Neural progenitor cell (in vitro differentiated cells): Measurements from ENCODE around the gene HMGCLL1. TPM values are rescaled to one million over a fixed set of nuclear protein-coding genes. Genes with fewer than 3 reads are reported as not detected.

Experiments used
- DNase-seq: peaks from one replicate; pipeline ENCODE4 v3.0.0-alpha.2; 2016; ENCODE audit warnings: low spot score
- H2AFZ ChIP-seq: fragments of 200-600 bp; sonication (generic); replicated peaks from 2 replicates; pipeline ENCODE4 v1.6.1; 2016; ENCODE audit warnings: antibody characterized with exemption
- H3F3A ChIP-seq: fragments of 200-600 bp; sonication (generic); 2 replicates; pipeline ENCODE4 v1.6.1; 2016; ENCODE audit warnings: antibody characterized with exemption, low read depth
- H3K27ac ChIP-seq: fragments of 200-600 bp; sonication (generic); 2 replicates; pipeline ENCODE4 v1.5.1; 2016; ENCODE audit warnings: mild to moderate bottlenecking
- H3K27me3 ChIP-seq: fragments of 200-600 bp; sonication (generic); 2 replicates; pipeline ENCODE4 v1.6.1; 2016; ENCODE audit warnings: mild to moderate bottlenecking, moderate library complexity
- H3K36me3 ChIP-seq: fragments of 200-600 bp; sonication (generic); 2 replicates; pipeline ENCODE4 v1.5.1; 2016
- H3K4me1 ChIP-seq: fragments of 200-600 bp; sonication (generic); 2 replicates; pipeline ENCODE4 v1.6.1; 2016; ENCODE audit warnings: mixed run types
- H3K4me2 ChIP-seq: fragments of 200-600 bp; sonication (generic); 2 replicates; pipeline ENCODE4 v1.6.1; 2016
- H3K4me3 ChIP-seq: fragments of 200-600 bp; sonication (generic); 2 replicates; pipeline ENCODE4 v1.5.1; 2016
- H3K79me2 ChIP-seq: fragments of 200-600 bp; sonication (generic); 2 replicates; pipeline ENCODE4 v1.6.1; 2016; ENCODE audit warnings: low read depth
- H3K9ac ChIP-seq: fragments of 200-600 bp; sonication (generic); 2 replicates; pipeline ENCODE4 v1.6.1; 2016
- H3K9me3 ChIP-seq: fragments of 200-600 bp; sonication (generic); 2 replicates; pipeline ENCODE4 v1.5.1; 2016; ENCODE audit warnings: low read depth
- H4K20me1 ChIP-seq: fragments of 200-600 bp; sonication (generic); 2 replicates; pipeline ENCODE4 v1.6.1; 2016; ENCODE audit warnings: low read depth
- H3K27ac Mint-ChIP-seq: 3 replicates; pipeline ENCODE4 v1.8.0; 2021; ENCODE audit warnings: mixed read lengths
- H3K27me3 Mint-ChIP-seq: 2 replicates; pipeline ENCODE4 v1.8.0; 2022; ENCODE audit warnings: low read depth, mild to moderate bottlenecking, inconsistent platforms, moderate library complexity, mixed read lengths; ENCODE audit not compliant: insufficient read depth
- H3K36me3 Mint-ChIP-seq: 3 replicates; pipeline ENCODE4 v1.8.0; 2021; ENCODE audit warnings: mixed read lengths
- H3K4me1 Mint-ChIP-seq: 3 replicates; pipeline ENCODE4 v1.8.0; 2021; ENCODE audit warnings: mixed read lengths
- H3K4me3 Mint-ChIP-seq: 3 replicates; pipeline ENCODE4 v1.8.0; 2021; ENCODE audit warnings: mild to moderate bottlenecking, moderate library complexity, mixed read lengths
- H3K9me3 Mint-ChIP-seq: 3 replicates; pipeline ENCODE4 v1.8.0; 2020; ENCODE audit warnings: mixed read lengths
- CTCF ChIP-seq: fragments of 200-600 bp; sonication (generic); IDR thresholded peaks from 2 replicates; pipeline ENCODE4 v1.5.1; 2017; ENCODE audit warnings: antibody characterized with exemption, mild to moderate bottlenecking
- EZH2 ChIP-seq: fragments of 200-600 bp; sonication (generic); IDR thresholded peaks from 2 replicates; pipeline ENCODE4 v1.6.1; 2017; ENCODE audit warnings: antibody characterized with exemption, mild to moderate bottlenecking, moderate library complexity
- EZH2phosphoT487 ChIP-seq: fragments of 200-600 bp; sonication (generic); IDR thresholded peaks from 2 replicates; pipeline ENCODE4 v1.6.1; 2017; ENCODE audit warnings: antibody characterized with exemption
- total RNA-seq: library from RNA; depleted of rRNA; stranded (reverse); fragments of >200 nt; gene quantifications from 2 replicates; pipeline ENCODE4 v1.2.3, GENCODE V29; 2015; ENCODE audit warnings: low replicate concordance

HMGCLL1 gene
- total RNA-seq, result 5.0 and 6.5 TPM in 2 replicates

GRCh38 chr6:55578537-55579363, at the start of gene HMGCLL1:
HMGCLL1 (minus strand) TSS chr6:55579192; CDS start chr6:55579055, 137 bp downstream.
- H3K27ac Mint-ChIP-seq, result peak within 1 kb of the TSS; percentile 17
- H3K27me3 Mint-ChIP-seq, result peaks cover 3% of the 10 kb centered on the region
- Histone ChIP-seq H3K36me3 (no peaks in the 10 kb centered on the region), H3K9me3 (peaks cover 3% of the 10 kb centered on the region), H3K4me2 (peak within 1 kb of the TSS; percentile 84), H2AFZ (peak within 1 kb of the TSS; percentile 96), H3K79me2 (no peaks in the 10 kb centered on the region), H3K4me3 (peak within 1 kb of the TSS; percentile 85), H3K27ac (no peak within 1 kb of the TSS), H3K4me1 (no peaks in the 10 kb centered on the region), H3F3A (no peaks in the 10 kb centered on the region), H3K27me3 (peaks cover 21% of the 10 kb centered on the region), H3K9ac (peak within 1 kb of the TSS; percentile 55), H4K20me1 (no peaks in the 10 kb centered on the region)
- peak within 1 kb of the TSS; percentile 92 for H3K4me3 Mint-ChIP-seq
- DNase-seq, result peak; percentile 90
- no peak for TF ChIP-seq CTCF
- TF ChIP-seq EZH2phosphoT487, result no peak
- TF ChIP-seq EZH2, result no peak
- peaks cover 5% of the 10 kb centered on the region for H3K4me1 Mint-ChIP-seq
- peaks cover 2% of the 10 kb centered on the region for H3K9me3 Mint-ChIP-seq
- no peaks in the 10 kb centered on the region for H3K36me3 Mint-ChIP-seq

GRCh38 chr6:55621993-55622392, 43.0 kb upstream of the HMGCLL1 start:
- no peaks in the 10 kb centered on the region for H3K36me3 ChIP-seq
- no peaks in the 10 kb centered on the region for H4K20me1 ChIP-seq
- H3K4me3 ChIP-seq, result no peak overlapping the region
- TF ChIP-seq CTCF (no peak), EZH2 (no peak), EZH2phosphoT487 (no peak)
- no peak overlapping the region for H2AFZ ChIP-seq
- Mint-ChIP-seq H3K9me3 (peaks cover 11% of the 10 kb centered on the region), H3K36me3 (no peaks in the 10 kb centered on the region), H3K27ac (no peak overlapping the region), H3K27me3 (peaks cover 2% of the 10 kb centered on the region), H3K4me3 (no peak overlapping the region), H3K4me1 (peaks cover 3% of the 10 kb centered on the region)
- DNase-seq, result no peak
- H3F3A ChIP-seq, result no peaks in the 10 kb centered on the region
- no peaks in the 10 kb centered on the region for H3K9me3 ChIP-seq
- H3K27ac ChIP-seq, result no peak overlapping the region
- no peaks in the 10 kb centered on the region for H3K79me2 ChIP-seq
- H3K4me2 ChIP-seq, result no peak overlapping the region
- H3K4me1 ChIP-seq, result peaks cover 10% of the 10 kb centered on the region
- no peak overlapping the region for H3K9ac ChIP-seq
- H3K27me3 ChIP-seq, result no peaks in the 10 kb centered on the region

- H3K36me3 Mint-ChIP-seq, result no peaks in the 10 kb centered on the region
- Histone ChIP-seq H3K79me2 (no peaks in the 10 kb centered on the region), H3K4me1 (peaks cover 10% of the 10 kb centered on the region), H2AFZ (no peak overlapping the region), H3K27ac (no peak overlapping the region), H3K27me3 (no peaks in the 10 kb centered on the region), H3K4me3 (no peak overlapping the region), H3F3A (no peaks in the 10 kb centered on the region), H4K20me1 (no peaks in the 10 kb centered on the region), H3K4me2 (no peak overlapping the region), H3K9ac (no peak overlapping the region), H3K9me3 (no peaks in the 10 kb centered on the region), H3K36me3 (no peaks in the 10 kb centered on the region)
- no peak for TF ChIP-seq CTCF
- TF ChIP-seq EZH2, result no peak
- no peak for TF ChIP-seq EZH2phosphoT487
- peaks cover 11% of the 10 kb centered on the region for H3K9me3 Mint-ChIP-seq
- DNase-seq, result no peak
- H3K4me1 Mint-ChIP-seq, result peaks cover 3% of the 10 kb centered on the region
- peaks cover 2% of the 10 kb centered on the region for H3K27me3 Mint-ChIP-seq
- H3K27ac Mint-ChIP-seq, result no peak overlapping the region
- no peak overlapping the region for H3K4me3 Mint-ChIP-seq
Measured at GRCh38 chr6:55621244-55621643, 42.3 kb upstream of the HMGCLL1 start.
